Measurements from ENCODE around the gene ACD. TPM values are rescaled to one million over a fixed set of nuclear protein-coding genes. Genes with fewer than 3 reads are reported as not detected.

The ACD gene
- total RNA-seq, 1 experiment from 2014 or later, result 34.7 TPM

- H3K9me3 ChIP-seq (ENCODE audit: insufficient read depth, low read depth), result no peaks in the 10 kb centered on the region
- peaks cover 32% of the 10 kb centered on the region for H3F3A ChIP-seq (ENCODE audit: insufficient read depth, low read depth)
Observed at GRCh38 chr16:67676939-67677338, 16.9 kb upstream of the ACD start.

GRCh38 chr16:67676516-67676915 lies 16.5 kb upstream of the ACD start:
- CTCF ChIA-PET, result interaction anchor here (0.5 to 1.1 kb wide), 3 partner anchors 92 to 409 kb away, joined by 3 to 5 read pairs (median 3); partner anchors contain the start of gene NFATC3
- peaks cover 32% of the 10 kb centered on the region for H3F3A ChIP-seq (ENCODE audit: insufficient read depth, low read depth)
- TF ChIP-seq CTCF (conservative IDR thresholded peaks at IDR 0.05) (no peak), EZH2 (IDR thresholded peaks at IDR 0.05; ENCODE audit: low read depth) (no peak)
- no peaks in the 10 kb centered on the region for H3K9me3 ChIP-seq (ENCODE audit: insufficient read depth, low read depth)
- H4K20me1 ChIP-seq (ENCODE audit: insufficient read depth), result no peaks in the 10 kb centered on the region
- BruUV-seq (replicated peaks), result no TSS peak
- POLR2A ChIA-PET (ENCODE audit: unreplicated experiment), result interaction anchor here (0.6 to 0.7 kb wide), 6 partner anchors 42 to 551 kb away, joined by 3 to 6 read pairs (median 4); partner anchors contain the start of gene TSNAXIP1
- intact Hi-C loops (cut with micrococcal nuclease; ENCODE audit: unreplicated experiment), result loop anchor here (5.0 to 10.0 kb wide), 3 partner anchors 46 to 558 kb away; partner anchors contain the start of gene ESRP2
- H2AFZ ChIP-seq, result no peak overlapping the region
- H3K79me2 ChIP-seq (ENCODE audit: low read depth), result 0 out of 2 replicates have a peak, but pooled peaks cover 3% of the 10 kb centered on the region
- no peak overlapping the region for H3K4me3 ChIP-seq
- no peaks in the 10 kb centered on the region for H3K9me2 ChIP-seq (ENCODE audit: insufficient read depth)
- peak overlapping the region; percentile 30 for H3K4me2 ChIP-seq
- no peaks in the 10 kb centered on the region for H3K27me3 ChIP-seq (ENCODE audit: insufficient read depth, low read depth)
- peaks cover 26% of the 10 kb centered on the region for H3K4me1 ChIP-seq (replicated peaks; ENCODE audit: insufficient read depth)
- H3K36me3 ChIP-seq (ENCODE audit: low read depth), result no peaks in the 10 kb centered on the region
- H3K27ac ChIP-seq, result peak overlapping the region; percentile 78
- DNase-seq, result peak; percentile 71 to 92

More at GRCh38 chr16:67676939-67677338, 16.9 kb upstream of the ACD start:
- Histone ChIP-seq H3K4me1 (replicated peaks; ENCODE audit: insufficient read depth) (peaks cover 26% of the 10 kb centered on the region), H3K36me3 (ENCODE audit: low read depth) (no peaks in the 10 kb centered on the region), H3K27ac (peak overlapping the region; percentile 78), H3K27me3 (ENCODE audit: insufficient read depth, low read depth) (no peaks in the 10 kb centered on the region), H3K79me2 (ENCODE audit: low read depth) (0 out of 2 replicates have a peak, but pooled peaks cover 3% of the 10 kb centered on the region), H3K4me3 (no peak overlapping the region), H2AFZ (no peak overlapping the region), H3K9me2 (ENCODE audit: insufficient read depth) (no peaks in the 10 kb centered on the region), H4K20me1 (ENCODE audit: insufficient read depth) (no peaks in the 10 kb centered on the region), H3K4me2 (peak overlapping the region; percentile 30)
- ChIA-PET POLR2A (ENCODE audit: unreplicated experiment) (interaction anchor here (0.6 to 0.7 kb wide), 7 partner anchors 17 to 551 kb away, joined by 3 to 6 read pairs (median 4); partner anchors contain the start of genes ACD and TSNAXIP1), CTCF (interaction anchor here (0.5 to 1.1 kb wide), 2 partner anchors 113 to 408 kb away, joined by 3 read pairs; partner anchors contain the start of gene NFATC3)
- no TSS peak for BruUV-seq (replicated peaks)
- intact Hi-C loops (cut with micrococcal nuclease; ENCODE audit: unreplicated experiment), result loop anchor here (5.0 to 10.0 kb wide), 3 partner anchors 45 to 558 kb away; partner anchors contain the start of gene ESRP2
- no peak for TF ChIP-seq CTCF (conservative IDR thresholded peaks at IDR 0.05)
- no peak for TF ChIP-seq EZH2 (IDR thresholded peaks at IDR 0.05; ENCODE audit: low read depth)
- DNase-seq, result no peak

GRCh38 chr16:67675999-67676398 lies 15.9 kb upstream of the ACD start:
- Histone ChIP-seq H3K4me2 (peak overlapping the region; percentile 30; the same call in 1 of the 2 replicates), H2AFZ (no peak overlapping the region), H3K27ac (peak overlapping the region; percentile 78), H4K20me1 (ENCODE audit: insufficient read depth) (no peaks in the 10 kb centered on the region), H3K4me1 (replicated peaks; ENCODE audit: insufficient read depth) (peaks cover 26% of the 10 kb centered on the region), H3K9me2 (ENCODE audit: insufficient read depth) (no peaks in the 10 kb centered on the region), H3K36me3 (ENCODE audit: low read depth) (no peaks in the 10 kb centered on the region), H3K4me3 (no peak overlapping the region), H3K27me3 (ENCODE audit: insufficient read depth, low read depth) (no peaks in the 10 kb centered on the region), H3K79me2 (ENCODE audit: low read depth) (0 out of 2 replicates have a peak, but pooled peaks cover 3% of the 10 kb centered on the region), H3F3A (ENCODE audit: insufficient read depth, low read depth) (peaks cover 32% of the 10 kb centered on the region), H3K9me3 (ENCODE audit: insufficient read depth, low read depth) (no peaks in the 10 kb centered on the region)
- no peak for DNase-seq
- POLR2A ChIA-PET (ENCODE audit: unreplicated experiment), result no interaction called here
- no TSS peak for BruUV-seq (replicated peaks)
- TF ChIP-seq EZH2 (IDR thresholded peaks at IDR 0.05; ENCODE audit: low read depth), result no peak
- TF ChIP-seq CTCF (conservative IDR thresholded peaks at IDR 0.05), result no peak
- intact Hi-C loops (cut with micrococcal nuclease; ENCODE audit: unreplicated experiment), result loop anchor here (5.0 to 10.0 kb wide), 3 partner anchors 46 to 559 kb away; partner anchors contain the start of gene ESRP2
- CTCF ChIA-PET, result interaction anchor here (0.5 to 1.1 kb wide), 2 partner anchors 92 to 112 kb away, joined by 3 to 5 read pairs; no protein-coding TSS in a partner anchor

Measured in PC-9 (cell line).